ENCODE measurements around the gene OR10H1.

DNA sequence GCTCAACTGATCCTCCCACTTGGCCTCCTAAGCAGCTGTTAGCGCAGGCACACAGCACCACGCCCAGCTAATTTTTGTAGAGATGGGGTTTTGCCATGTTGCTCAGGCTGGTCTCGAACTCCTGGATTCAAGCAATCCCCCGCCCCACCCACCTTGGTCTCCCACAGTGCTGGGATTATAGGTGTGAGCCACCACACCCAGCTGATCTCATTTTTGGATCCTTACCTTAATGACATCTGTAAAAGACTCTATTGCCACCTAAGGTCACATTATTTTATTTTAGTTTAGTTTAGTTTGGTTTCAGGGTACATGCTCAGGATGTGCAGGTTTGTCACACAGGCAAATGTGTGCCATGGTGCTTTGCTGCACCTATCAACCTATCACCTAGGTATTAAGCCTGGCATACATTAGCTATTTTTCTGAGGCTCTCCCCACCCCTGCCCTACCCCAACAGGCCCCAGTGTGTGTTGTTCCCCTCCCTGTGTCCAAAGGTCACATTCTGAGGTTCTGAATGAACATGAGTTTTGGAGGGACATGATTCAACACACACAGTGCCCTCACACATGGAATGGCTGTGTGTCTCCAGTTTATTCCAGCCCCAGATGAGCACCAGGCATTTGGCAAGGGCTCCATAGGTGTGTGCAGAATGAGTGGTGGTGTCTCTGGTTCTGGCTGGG, 26.7 kb downstream of the OR10H1 start:
- TF ChIP-seq CTCF (tag by site-specific recombination; IDR thresholded peaks at IDR 0.05), result no peak
- no peak for TF ChIP-seq KLF7 (tag by site-specific recombination; IDR thresholded peaks at IDR 0.05; ENCODE audit: borderline replicate concordance)
- no peak for TF ChIP-seq SETDB1 (IDR thresholded peaks at IDR 0.05; ENCODE audit: insufficient read length, low read length)
- no peak for TF ChIP-seq GLIS2 (tag by site-specific recombination; IDR thresholded peaks at IDR 0.05)
- TF ChIP-seq YY1 (tag by site-specific recombination; IDR thresholded peaks at IDR 0.05), result no peak
- TF ChIP-seq, protein P1, sequence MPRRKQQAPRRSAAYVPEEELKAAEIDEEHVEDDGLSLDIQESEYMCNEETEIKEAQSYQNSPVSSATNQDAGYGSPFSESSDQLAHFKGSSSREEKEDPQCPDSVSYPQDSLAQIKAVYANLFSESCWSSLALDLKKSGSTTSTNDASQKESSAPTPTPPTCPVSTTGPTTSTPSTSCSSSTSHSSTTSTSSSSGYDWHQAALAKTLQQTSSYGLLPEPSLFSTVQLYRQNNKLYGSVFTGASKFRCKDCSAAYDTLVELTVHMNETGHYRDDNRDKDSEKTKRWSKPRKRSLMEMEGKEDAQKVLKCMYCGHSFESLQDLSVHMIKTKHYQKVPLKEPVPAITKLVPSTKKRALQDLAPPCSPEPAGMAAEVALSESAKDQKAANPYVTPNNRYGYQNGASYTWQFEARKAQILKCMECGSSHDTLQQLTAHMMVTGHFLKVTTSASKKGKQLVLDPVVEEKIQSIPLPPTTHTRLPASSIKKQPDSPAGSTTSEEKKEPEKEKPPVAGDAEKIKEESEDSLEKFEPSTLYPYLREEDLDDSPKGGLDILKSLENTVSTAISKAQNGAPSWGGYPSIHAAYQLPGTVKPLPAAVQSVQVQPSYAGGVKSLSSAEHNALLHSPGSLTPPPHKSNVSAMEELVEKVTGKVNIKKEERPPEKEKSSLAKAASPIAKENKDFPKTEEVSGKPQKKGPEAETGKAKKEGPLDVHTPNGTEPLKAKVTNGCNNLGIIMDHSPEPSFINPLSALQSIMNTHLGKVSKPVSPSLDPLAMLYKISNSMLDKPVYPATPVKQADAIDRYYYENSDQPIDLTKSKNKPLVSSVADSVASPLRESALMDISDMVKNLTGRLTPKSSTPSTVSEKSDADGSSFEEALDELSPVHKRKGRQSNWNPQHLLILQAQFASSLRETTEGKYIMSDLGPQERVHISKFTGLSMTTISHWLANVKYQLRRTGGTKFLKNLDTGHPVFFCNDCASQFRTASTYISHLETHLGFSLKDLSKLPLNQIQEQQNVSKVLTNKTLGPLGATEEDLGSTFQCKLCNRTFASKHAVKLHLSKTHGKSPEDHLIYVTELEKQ (tag by site-specific recombination; IDR thresholded peaks at IDR 0.05; ENCODE audit: borderline replicate concordance), result no peak
- TF ChIP-seq ZBTB8A (tag by site-specific recombination; IDR thresholded peaks at IDR 0.05), result no peak
- TF ChIP-seq MYNN (tag by site-specific recombination; IDR thresholded peaks at IDR 0.05; ENCODE audit: borderline replicate concordance), result no peak
